Measurements from ENCODE around the gene MARCHF4.

The MARCHF4 gene

GRCh38 chr2:216343221-216343980 is 28.9 kb downstream of the MARCHF4 start:
- H3K4me1 ChIP-seq: peaks cover 21% of the 10 kb centered on the region
- no peak overlapping the region for H3K4me3 ChIP-seq
- H3K27me3 ChIP-seq: no peaks in the 10 kb centered on the region
- H3K9ac ChIP-seq: no peak overlapping the region
- no peaks in the 10 kb centered on the region for H4K20me1 ChIP-seq
- no peaks in the 10 kb centered on the region for H3K36me3 ChIP-seq
- no peak for TF ChIP-seq Cebpa-rat (IDR thresholded peaks at IDR 0.05)
- H3K27ac ChIP-seq: no peak overlapping the region
- H3K9me3 ChIP-seq: no peaks in the 10 kb centered on the region
- no peak overlapping the region for H3K4me2 ChIP-seq

- Histone ChIP-seq H4K20me1 (no peaks in the 10 kb centered on the region), H3K27ac (no peak overlapping the region), H3K9me3 (no peaks in the 10 kb centered on the region), H3K4me2 (peak overlapping the region; percentile 10; the same call in 1 of the 2 replicates), H3K4me1 (peaks cover 10% of the 10 kb centered on the region; the same call in 1 of the 2 replicates), H3K36me3 (no peaks in the 10 kb centered on the region), H3K9ac (no peak overlapping the region), H3K27me3 (no peaks in the 10 kb centered on the region), H3K4me3 (no peak overlapping the region)
- TF ChIP-seq Cebpa-rat (IDR thresholded peaks at IDR 0.05): no peak
These were observed 31.2 kb downstream of the MARCHF4 start for GRCh38 chr2:216341121-216341520.

- Histone ChIP-seq H3K36me3 (no peaks in the 10 kb centered on the region), H4K20me1 (no peaks in the 10 kb centered on the region), H3K4me1 (peaks cover 10% of the 10 kb centered on the region; the same call in 1 of the 2 replicates), H3K27me3 (no peaks in the 10 kb centered on the region), H3K4me2 (no peak overlapping the region), H3K9ac (no peak overlapping the region), H3K4me3 (no peak overlapping the region), H3K27ac (no peak overlapping the region), H3K9me3 (no peaks in the 10 kb centered on the region)
- TF ChIP-seq Cebpa-rat (IDR thresholded peaks at IDR 0.05): no peak
These were observed 32.0 kb downstream of the MARCHF4 start for GRCh38 chr2:216340280-216340631.

GRCh38 chr2:216339456-216340279 is 32.6 kb downstream of the MARCHF4 start:
- Histone ChIP-seq H3K27ac (no peak overlapping the region), H3K36me3 (no peaks in the 10 kb centered on the region), H3K27me3 (no peaks in the 10 kb centered on the region), H4K20me1 (no peaks in the 10 kb centered on the region), H3K4me2 (no peak overlapping the region), H3K4me3 (no peak overlapping the region), H3K4me1 (peaks cover 10% of the 10 kb centered on the region; the same call in 1 of the 2 replicates), H3K9ac (no peak overlapping the region), H3K9me3 (no peaks in the 10 kb centered on the region)
- TF ChIP-seq Cebpa-rat (IDR thresholded peaks at IDR 0.05): no peak

- no peaks in the 10 kb centered on the region for H3K36me3 ChIP-seq
- H3K9me3 ChIP-seq: peaks cover 8% of the 10 kb centered on the region
- no peak overlapping the region for H3K27ac ChIP-seq
- H3K4me3 ChIP-seq: no peak overlapping the region
- no peaks in the 10 kb centered on the region for H3K27me3 ChIP-seq
- H4K20me1 ChIP-seq: no peaks in the 10 kb centered on the region
- no peaks in the 10 kb centered on the region for H3K4me1 ChIP-seq
- no peak for TF ChIP-seq Cebpa-rat (IDR thresholded peaks at IDR 0.05)
- H3K9ac ChIP-seq: no peak overlapping the region
- H3K4me2 ChIP-seq: no peak overlapping the region
These were observed 37.0 kb downstream of the MARCHF4 start for GRCh38 chr2:216335252-216335651.

- no peak overlapping the region for H3K9ac ChIP-seq
- no peaks in the 10 kb centered on the region for H3K36me3 ChIP-seq
- no peaks in the 10 kb centered on the region for H3K27me3 ChIP-seq
- H3K4me2 ChIP-seq: no peak overlapping the region
- H4K20me1 ChIP-seq: no peaks in the 10 kb centered on the region
- H3K27ac ChIP-seq: no peak overlapping the region
- H3K9me3 ChIP-seq: peaks cover 15% of the 10 kb centered on the region
- TF ChIP-seq Cebpa-rat (IDR thresholded peaks at IDR 0.05): no peak
- no peak overlapping the region for H3K4me3 ChIP-seq
- H3K4me1 ChIP-seq: no peaks in the 10 kb centered on the region
These were observed 43.9 kb downstream of the MARCHF4 start for GRCh38 chr2:216328347-216328746.

GRCh38 chr2:216327447-216327935 is 44.8 kb downstream of the MARCHF4 start:
- Histone ChIP-seq H3K27ac (no peak overlapping the region), H3K4me3 (no peak overlapping the region), H3K4me2 (no peak overlapping the region)

More at GRCh38 chr2:216327447-216327935, 44.8 kb downstream of the MARCHF4 start:
- Histone ChIP-seq H3K27me3 (no peaks in the 10 kb centered on the region), H3K9me3 (peaks cover 11% of the 10 kb centered on the region), H3K36me3 (no peaks in the 10 kb centered on the region), H4K20me1 (no peaks in the 10 kb centered on the region), H3K4me1 (no peaks in the 10 kb centered on the region), H3K9ac (no peak overlapping the region)
- no peak for TF ChIP-seq Cebpa-rat (IDR thresholded peaks at IDR 0.05)
